Sigmoid colon (tissue), 7 donors: ENCODE data around the gene AGXT. TPM values are rescaled to one million over a fixed set of nuclear protein-coding genes. Genes with fewer than 3 reads are reported as not detected.

Source experiments
- DNase-seq: peaks from one replicate; pipeline ENCODE4 v3.0.0-alpha.2; 2019
- H3K27ac ChIP-seq, 4 donors: fragments of 200-600 bp; sonication (generic); one replicate each; pipeline ENCODE4 v1.5.1; 2016 to 2019; ENCODE audit warnings: mild to moderate bottlenecking in 1 of 4
- H3K27me3 ChIP-seq, 3 donors: fragments of 200-600 bp; sonication (generic); one replicate each; pipeline ENCODE4 v1.5.1; 2019; ENCODE audit warnings: mild to moderate bottlenecking in 1 of 3
- H3K36me3 ChIP-seq, 4 donors: fragments of 200-600 bp; sonication (generic); one replicate each; pipeline ENCODE4 v1.5.1; 2016 to 2019
- H3K4me1 ChIP-seq, 4 donors: fragments of 200-600 bp; sonication (generic); one replicate each; pipeline ENCODE4 v1.5.1; 2017 to 2019
- H3K4me3 ChIP-seq, 4 donors: fragments of 200-600 bp; sonication (generic); one replicate each; pipeline ENCODE4 v1.5.1; 2017 to 2019; ENCODE audit warnings: mild to moderate bottlenecking in 2 of 4, moderate library complexity in 1 of 4
- H3K9me3 ChIP-seq, 4 donors: fragments of 200-600 bp in 3 of 4; sonication (generic) in 3 of 4; one replicate each; pipeline versions ENCODE4 v1.5.1 to v1.6.1; 2013 to 2019
- EP300 ChIP-seq, 4 donors: sonication (generic); formaldehyde crosslinking; IDR thresholded peaks; one replicate each; pipeline ENCODE4 v1.6.1; 2017; ENCODE audit warnings: antibody characterized with exemption in 4 of 4
- POLR2A ChIP-seq, 2 donors: fragments of 450-650 bp; IDR thresholded peaks; one replicate each; pipeline ENCODE4 v1.6.1; 2016; ENCODE audit warnings: antibody characterized with exemption in 2 of 2, mild to moderate bottlenecking in 2 of 2, moderate library complexity in 2 of 2
- POLR2AphosphoS5 ChIP-seq, 4 donors: sonication (generic); formaldehyde crosslinking; IDR thresholded peaks; one replicate each; pipeline ENCODE4 v1.6.1; 2017; ENCODE audit warnings: antibody characterized with exemption in 4 of 4
- WGBS, 2 donors: extraction: QIAGEN DNeasy Blood & Tissue Kit; methylation state at CpG; one replicate each; pipeline ENCODE4 v1.1.7; 2013; 5-methylcytosine and 5-hydroxymethylcytosine counted together
- intact Hi-C: fragments of 100-400 bp; cut with DNase I; formaldehyde crosslinking; loops from one replicate; pipeline ENCODE4 v1.15.1; 2023
- polyA plus RNA-seq, 3 donors: library from polyadenylated mRNA; stranded (reverse); fragments of 200-250 nt; gene quantifications; one replicate each; pipeline ENCODE4 v1.2.3, GENCODE V29; 2013
- total RNA-seq, 4 donors: library from RNA; depleted of rRNA; stranded (reverse); fragments of >200 nt; gene quantifications; one replicate each; pipeline ENCODE4 v1.1.0, GENCODE V29; 2016
- TF ChIP-seq, protein P1 (sequence below), 4 experiments: fragments of 450-650 bp in 3 of 4; fragments of 200-600 bp in 1 of 4; IDR thresholded peaks; one replicate each; pipeline ENCODE4 v1.5.1; 2016 to 2019; ENCODE audit warnings: antibody characterized with exemption in 4 of 4, mild to moderate bottlenecking in 3 of 4, moderate library complexity in 2 of 4
- donor health status: healthy with polysubstance abuse.
- donor health status: Bipolar disorder and iron deficiency.
- donor health status: healthy.

AGXT gene
- total and polyA plus RNA-seq, 7 donors, result 0.60 to 2.4 (median 1.6) TPM; not detected in 4

DNA sequence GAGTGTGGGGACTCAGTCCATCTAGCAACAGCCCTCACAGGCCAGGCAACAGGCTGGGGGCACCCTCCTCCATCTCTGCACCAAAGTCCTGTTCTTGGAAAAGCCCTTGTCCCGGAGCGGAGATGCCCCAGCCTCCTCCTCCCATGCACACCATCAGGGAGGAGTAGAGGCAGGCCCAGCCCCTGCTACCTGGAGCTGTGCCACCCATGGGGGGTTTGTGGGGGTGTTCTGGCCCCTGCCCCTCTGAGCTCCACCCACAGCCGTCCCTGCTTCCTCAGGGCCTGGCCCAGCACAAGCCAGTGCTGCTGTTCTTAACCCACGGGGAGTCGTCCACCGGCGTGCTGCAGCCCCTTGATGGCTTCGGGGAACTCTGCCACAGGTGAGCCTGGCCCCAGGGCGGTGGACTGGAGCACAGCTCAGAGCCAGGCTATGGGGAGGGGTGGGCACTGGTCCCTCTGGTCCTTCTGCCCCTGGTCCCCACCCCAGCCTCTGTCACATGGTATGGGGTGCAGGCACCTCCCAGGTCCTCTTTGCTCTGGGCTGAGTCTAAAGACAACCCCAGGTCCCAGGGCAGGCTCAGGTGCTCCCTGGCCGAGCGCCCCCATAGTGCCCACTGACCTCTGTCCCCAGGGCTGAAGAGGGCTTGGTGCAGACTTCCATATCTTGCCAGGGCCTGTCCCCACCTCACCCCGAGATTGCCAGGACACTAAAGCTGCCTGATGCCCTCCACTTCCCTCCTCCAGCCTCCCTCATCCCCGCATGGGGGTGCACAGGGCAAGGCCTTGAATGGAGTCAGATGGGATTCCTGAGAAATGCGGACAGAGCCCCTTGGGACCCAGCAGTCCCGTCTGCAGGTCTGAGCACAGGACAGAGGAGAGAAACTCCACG is 2.7 kb downstream of the AGXT start:
- TF ChIP-seq POLR2AphosphoS5 (IDR thresholded peaks at IDR 0.05) (no peak), EP300 (IDR thresholded peaks at IDR 0.05) (no peak), POLR2A (IDR thresholded peaks at IDR 0.05) (no peak)
- TF ChIP-seq, protein P1, sequence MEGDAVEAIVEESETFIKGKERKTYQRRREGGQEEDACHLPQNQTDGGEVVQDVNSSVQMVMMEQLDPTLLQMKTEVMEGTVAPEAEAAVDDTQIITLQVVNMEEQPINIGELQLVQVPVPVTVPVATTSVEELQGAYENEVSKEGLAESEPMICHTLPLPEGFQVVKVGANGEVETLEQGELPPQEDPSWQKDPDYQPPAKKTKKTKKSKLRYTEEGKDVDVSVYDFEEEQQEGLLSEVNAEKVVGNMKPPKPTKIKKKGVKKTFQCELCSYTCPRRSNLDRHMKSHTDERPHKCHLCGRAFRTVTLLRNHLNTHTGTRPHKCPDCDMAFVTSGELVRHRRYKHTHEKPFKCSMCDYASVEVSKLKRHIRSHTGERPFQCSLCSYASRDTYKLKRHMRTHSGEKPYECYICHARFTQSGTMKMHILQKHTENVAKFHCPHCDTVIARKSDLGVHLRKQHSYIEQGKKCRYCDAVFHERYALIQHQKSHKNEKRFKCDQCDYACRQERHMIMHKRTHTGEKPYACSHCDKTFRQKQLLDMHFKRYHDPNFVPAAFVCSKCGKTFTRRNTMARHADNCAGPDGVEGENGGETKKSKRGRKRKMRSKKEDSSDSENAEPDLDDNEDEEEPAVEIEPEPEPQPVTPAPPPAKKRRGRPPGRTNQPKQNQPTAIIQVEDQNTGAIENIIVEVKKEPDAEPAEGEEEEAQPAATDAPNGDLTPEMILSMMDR (IDR thresholded peaks at IDR 0.05), result no peak
- peaks cover 0 to 4% (median 0%) of the 10 kb centered on the region in 3 donors for H3K27me3 ChIP-seq
- H3K4me3 ChIP-seq, result no peak overlapping the region
- 88 to 89% methylated on average over 16 of the region's 16 CpGs for WGBS, 2 donors
- no peaks in the 10 kb centered on the region for H3K36me3 ChIP-seq
- intact Hi-C loops, result no loop called here
- H3K27ac ChIP-seq, result no peak overlapping the region
- H3K9me3 ChIP-seq, result no peaks in the 10 kb centered on the region
- DNase-seq, result peak; percentile 53
- H3K4me1 ChIP-seq, result no peaks in the 10 kb centered on the region

GRCh38 chr2:240872317-240873097 is 3.9 kb downstream of the AGXT start:
- H3K4me1 ChIP-seq, result no peaks in the 10 kb centered on the region
- H3K9me3 ChIP-seq, result no peaks in the 10 kb centered on the region
- TF ChIP-seq, protein P1 (IDR thresholded peaks at IDR 0.05), result no peak
- TF ChIP-seq EP300 (IDR thresholded peaks at IDR 0.05), result no peak
- no peak for TF ChIP-seq POLR2A (IDR thresholded peaks at IDR 0.05)
- no peak for TF ChIP-seq POLR2AphosphoS5 (IDR thresholded peaks at IDR 0.05)
- DNase-seq, result no peak
- H3K27ac ChIP-seq, result no peak overlapping the region
- intact Hi-C loops, result no loop called here
- WGBS, 2 donors, result 87 to 91% methylated on average over 17 of the region's 17 CpGs
- peaks cover 0 to 4% (median 0%) of the 10 kb centered on the region in 3 donors for H3K27me3 ChIP-seq
- no peak overlapping the region for H3K4me3 ChIP-seq
- H3K36me3 ChIP-seq, result no peaks in the 10 kb centered on the region

- no peaks in the 10 kb centered on the region for H3K36me3 ChIP-seq
- no peak overlapping the region for H3K27ac ChIP-seq
- no peaks in the 10 kb centered on the region for H3K9me3 ChIP-seq
- no peak for DNase-seq
- no peaks in the 10 kb centered on the region for H3K4me1 ChIP-seq
- H3K27me3 ChIP-seq, result peaks cover 0 to 4% (median 0%) of the 10 kb centered on the region in 3 donors
- WGBS, 2 donors, result 88 to 91% methylated on average over 21 of the region's 21 CpGs
- TF ChIP-seq POLR2AphosphoS5 (IDR thresholded peaks at IDR 0.05) (no peak), POLR2A (IDR thresholded peaks at IDR 0.05) (no peak), EP300 (IDR thresholded peaks at IDR 0.05) (no peak)
- TF ChIP-seq, protein P1 (IDR thresholded peaks at IDR 0.05), result no peak
- intact Hi-C loops, result no loop called here
- H3K4me3 ChIP-seq, result no peak overlapping the region
Measured at GRCh38 chr2:240873098-240873788, 4.6 kb downstream of the AGXT start.

- WGBS, 2 donors, result 43 to 75% methylated on average over 33 of the region's 33 CpGs
- no peaks in the 10 kb centered on the region for H3K9me3 ChIP-seq
- no peaks in the 10 kb centered on the region for H3K36me3 ChIP-seq
- no peak overlapping the region for H3K4me3 ChIP-seq
- intact Hi-C loops, result no loop called here
- TF ChIP-seq, protein P1 (IDR thresholded peaks at IDR 0.05), result no peak
- TF ChIP-seq POLR2A (IDR thresholded peaks at IDR 0.05) (no peak), POLR2AphosphoS5 (IDR thresholded peaks at IDR 0.05) (no peak), EP300 (IDR thresholded peaks at IDR 0.05) (no peak)
- H3K4me1 ChIP-seq, result no peaks in the 10 kb centered on the region
- H3K27me3 ChIP-seq, result peaks cover 0 to 4% (median 0%) of the 10 kb centered on the region in 3 donors
- no peak overlapping the region for H3K27ac ChIP-seq
- no peak for DNase-seq
Measured at GRCh38 chr2:240873805-240874714, 5.4 kb downstream of the AGXT start.
